Stimulated activated CD4-positive, alpha-beta T cell treated with anti-CD3 and anti-CD28 coated beads, Interleukin-12 subunit alpha, Interleukin-12 subunit beta, amount 100 ng/mL, for 48 hours (primary cell): Measurements from ENCODE around the gene VPS37C.
A peak's percentile ranks its signal among the peaks of the same experiment; 100 is the strongest.
"Not testable (repeated sequence)": the region's sequence is repeated elsewhere in the genome, so short reads cannot be mapped to it uniquely, and the experiment has no call there.

Source experiments
- DNase-seq, 3 donors: peaks; one replicate each; pipeline ENCODE4 v3.0.0-alpha.2; 2020; ENCODE audit warnings: low read depth in 2 of 3, low spot score in 1 of 3

The VPS37C gene

GRCh38 chr11:61102667-61103571 lies 58.3 kb downstream of the VPS37C start:
- no peak for DNase-seq

- no peak for DNase-seq
These were observed 62.4 kb downstream of the VPS37C start for GRCh38 chr11:61098778-61099177.

DNA sequence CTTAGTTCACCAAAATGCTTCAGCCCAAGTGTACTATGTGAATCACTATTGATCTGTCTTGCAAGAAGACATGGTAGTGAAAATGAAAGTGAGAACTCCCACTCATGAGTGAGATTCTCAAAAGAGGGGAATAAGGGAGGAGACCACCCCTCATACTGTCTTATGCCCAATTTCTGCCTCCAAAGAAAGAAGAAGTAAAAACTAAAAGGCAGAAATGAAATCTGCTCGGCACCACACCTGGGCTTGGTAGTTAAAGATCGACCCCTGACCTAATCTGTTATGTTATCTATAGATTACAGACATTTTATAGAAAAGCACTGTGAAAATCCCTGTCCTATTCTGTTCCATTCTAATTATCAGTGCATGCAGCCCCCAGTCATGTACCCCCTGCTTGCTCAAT lies 63.0 kb downstream of the VPS37C start:
- DNase-seq, result not testable (repeated sequence)

DNA sequence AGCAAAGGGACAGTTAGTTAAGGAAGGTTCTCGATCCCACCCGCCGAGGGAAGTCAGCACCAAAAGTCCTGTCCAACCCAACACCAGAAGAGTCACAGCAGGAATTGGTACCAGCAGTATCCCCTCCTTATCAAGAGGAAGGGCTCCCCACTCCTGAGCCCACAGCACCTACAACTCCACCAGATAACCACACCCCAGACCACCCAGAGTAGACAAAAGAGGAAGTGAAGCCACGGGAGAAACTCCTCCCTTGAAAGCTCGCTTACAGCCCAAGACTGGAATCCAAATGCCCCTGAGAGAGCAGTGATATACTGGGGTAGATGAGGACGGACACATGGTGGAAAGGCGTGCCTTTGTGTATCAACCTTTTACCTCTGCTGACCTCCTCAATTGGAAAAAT lies 66.2 kb downstream of the VPS37C start:
- DNase-seq, result no peak

DNA sequence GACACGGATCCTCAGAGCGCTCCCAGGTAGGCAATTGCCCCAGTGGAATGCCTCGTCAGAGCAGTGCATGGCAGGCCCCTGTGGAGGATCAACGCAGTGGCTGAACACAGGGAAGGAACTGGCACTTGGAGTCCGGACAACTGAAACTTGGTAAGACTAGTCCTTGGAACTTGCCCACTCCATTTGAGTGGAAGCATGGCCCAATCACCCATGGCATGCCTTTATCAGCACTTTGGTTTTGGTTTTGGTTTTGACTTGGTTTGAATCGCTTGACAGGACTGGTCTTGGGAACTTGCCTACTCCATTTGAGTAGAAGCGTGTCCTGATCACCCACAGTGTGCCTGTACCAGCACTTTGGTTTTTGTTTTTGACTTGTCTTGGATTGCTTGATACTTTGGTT lies 67.1 kb downstream of the VPS37C start:
- not testable (repeated sequence) for DNase-seq

GRCh38 chr11:61092908-61093763 lies 68.1 kb downstream of the VPS37C start:
- DNase-seq, result no peak

- DNase-seq, result peak in 2 of 3 donors; percentile 51 to 66
These were observed 68.9 kb downstream of the VPS37C start for GRCh38 chr11:61092280-61092766.

- peak; percentile 56 to 62 (median 62) for DNase-seq
These were observed 69.6 kb downstream of the VPS37C start for GRCh38 chr11:61091373-61092279.

DNA sequence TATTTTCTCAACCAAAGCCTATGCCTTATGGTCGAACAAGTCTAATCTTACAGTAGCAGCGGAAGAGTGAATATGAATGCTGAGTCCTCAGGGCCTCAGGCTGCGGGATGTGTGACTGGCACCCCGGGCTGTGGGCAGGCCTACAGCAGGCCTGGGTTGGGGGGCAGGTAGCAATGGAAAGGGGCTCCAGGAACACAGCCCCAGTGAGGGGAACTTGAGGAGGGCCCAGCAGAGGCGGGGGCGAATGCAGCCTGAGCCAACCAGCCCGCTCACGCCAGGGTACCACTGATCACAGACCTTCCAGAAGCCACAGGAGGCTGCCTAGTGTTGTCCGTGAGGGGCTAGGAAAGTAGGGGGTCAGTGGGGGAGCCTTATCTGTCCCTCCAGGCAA lies 70.2 kb downstream of the VPS37C start:
- no peak for DNase-seq

GRCh38 chr11:61090521-61090920 lies 70.7 kb downstream of the VPS37C start:
- no peak for DNase-seq

- DNase-seq, result no peak
These were observed 71.3 kb downstream of the VPS37C start for GRCh38 chr11:61089806-61090491.

GRCh38 chr11:61087426-61088119 lies 73.7 kb downstream of the VPS37C start:
- DNase-seq, result no peak

DNA sequence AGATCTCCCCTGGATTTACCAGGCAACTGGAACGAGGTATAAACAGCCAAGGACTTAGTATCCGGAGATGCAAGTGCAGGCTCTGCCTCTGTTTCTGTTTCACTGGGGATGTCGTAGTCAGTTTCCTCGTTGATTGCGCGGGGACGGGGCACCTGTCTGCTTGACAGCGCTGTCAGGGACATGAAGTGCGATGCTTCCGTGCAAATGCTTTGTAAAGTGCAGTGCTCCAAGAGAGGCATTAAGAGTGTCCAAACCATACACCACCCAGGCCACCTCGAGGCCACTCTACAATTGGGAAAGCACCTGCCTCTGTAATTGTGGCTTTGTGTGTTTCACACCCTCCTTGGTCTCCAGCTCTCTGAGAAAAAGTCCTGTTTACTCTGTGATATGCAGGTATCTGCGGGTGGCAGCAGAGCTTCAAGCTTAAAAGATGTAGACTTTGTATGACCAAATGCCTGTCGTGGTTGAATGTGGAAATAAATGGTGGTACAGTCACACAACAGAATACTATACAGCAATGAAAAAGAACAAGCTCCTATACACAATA lies 77.6 kb downstream of the VPS37C start:
- DNase-seq, result peak in 2 of 3 donors; percentile 50 to 58

DNA sequence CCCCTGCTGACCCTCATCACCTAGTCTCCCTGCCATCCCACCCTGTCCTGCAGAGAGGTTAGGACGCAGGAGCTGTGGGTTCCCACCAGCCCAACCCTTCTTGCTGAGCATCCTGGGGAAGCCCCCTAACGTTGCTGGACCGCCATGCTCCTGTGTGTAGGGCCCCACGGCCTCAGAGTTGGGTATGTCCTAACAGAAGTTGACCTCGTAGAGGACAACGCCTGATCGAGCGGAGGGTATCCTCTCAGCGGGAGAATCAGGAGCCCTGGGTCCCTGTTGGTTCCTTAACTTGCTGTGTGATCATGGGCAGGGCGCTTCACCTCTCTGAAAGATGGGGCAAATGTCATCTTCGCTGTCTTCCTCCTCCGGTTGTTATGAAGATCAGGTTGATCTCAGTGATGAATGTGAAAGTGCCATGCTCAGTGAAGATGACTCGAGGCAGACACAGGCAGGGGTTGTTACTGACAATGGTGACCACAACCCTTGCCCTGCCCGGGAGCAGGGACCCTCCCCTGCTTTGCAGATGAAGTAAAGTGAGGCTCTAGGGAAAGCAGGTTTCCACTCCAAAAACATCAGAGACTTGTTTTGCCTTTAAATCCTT lies 78.2 kb downstream of the VPS37C start:
- peak in 2 of 3 donors; percentile 37 to 50 for DNase-seq

DNA sequence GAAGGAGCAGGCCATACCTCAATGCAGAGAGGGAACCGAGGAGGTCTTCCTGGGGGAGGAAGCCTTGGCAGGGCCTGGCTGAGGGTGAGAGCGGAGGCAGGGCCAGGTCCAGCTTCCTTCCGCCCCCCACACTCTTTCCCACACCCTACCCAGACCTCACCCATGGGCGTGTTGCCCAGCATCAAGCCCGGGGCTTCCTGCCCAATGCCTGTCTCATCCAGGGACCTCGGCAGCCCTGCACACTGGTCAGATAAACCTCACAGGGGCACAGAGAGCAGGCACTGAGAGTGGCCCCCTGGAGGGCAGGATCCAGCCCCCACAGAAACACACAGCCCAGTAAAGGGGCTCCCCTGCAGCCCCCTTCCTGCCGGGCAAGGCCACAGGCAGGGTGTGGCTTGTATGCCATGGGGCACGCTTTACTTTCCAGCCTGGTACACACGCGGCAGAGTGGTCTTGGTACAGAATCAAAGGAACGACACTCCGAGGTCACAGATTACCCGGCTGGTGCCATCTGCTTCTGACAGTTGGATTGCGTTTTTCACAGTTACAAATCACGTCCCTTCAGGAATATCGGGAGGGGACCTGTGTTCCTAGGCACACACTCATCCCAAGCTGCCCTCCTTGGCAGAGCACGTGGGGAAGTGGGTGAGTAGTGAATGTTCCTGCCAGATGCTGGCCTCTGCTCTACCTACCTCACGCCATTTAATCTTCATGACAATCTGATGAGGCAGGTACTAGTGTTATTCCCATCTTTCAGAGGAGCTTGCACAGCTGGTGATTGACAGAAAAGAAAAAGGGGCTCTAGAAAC lies 79.0 kb downstream of the VPS37C start:
- no peak for DNase-seq

DNA sequence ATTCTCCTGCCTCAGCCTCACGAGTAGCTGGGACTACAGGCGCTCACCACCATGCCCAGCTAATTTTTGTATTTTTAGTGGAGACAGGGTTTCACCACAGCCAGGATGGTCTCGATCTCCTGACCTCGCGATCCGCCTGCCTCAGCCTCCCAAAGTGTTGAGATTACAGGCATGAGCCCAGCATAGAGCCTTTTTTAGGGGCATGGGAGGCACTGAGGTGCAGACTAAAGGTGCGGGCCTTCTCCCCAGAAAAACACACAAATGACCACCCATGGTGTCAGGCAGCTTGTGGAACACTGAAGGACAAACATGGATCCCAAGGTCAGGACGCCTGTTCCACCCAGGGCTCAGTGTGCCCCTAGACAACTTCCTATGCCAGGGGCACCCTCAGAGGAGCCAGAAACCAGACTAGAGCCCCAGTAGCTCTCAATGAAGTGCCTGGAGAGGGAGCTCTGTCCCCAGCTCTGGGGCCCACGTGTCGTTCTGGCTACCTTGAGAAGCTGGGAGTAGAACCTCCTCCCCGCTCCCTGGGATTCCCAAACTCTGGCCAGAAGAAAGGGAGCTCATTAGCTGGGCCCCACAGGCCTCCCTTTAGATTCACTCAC lies 80.1 kb downstream of the VPS37C start:
- DNase-seq, result no peak

GRCh38 chr11:61080526-61080925 lies 80.7 kb downstream of the VPS37C start:
- no peak for DNase-seq
